SK-N-SH (cell line): Measurements from ENCODE around the gene INPP5B. TPM values are rescaled to one million over a fixed set of nuclear protein-coding genes. Genes with fewer than 3 reads are reported as not detected.

Experiments
- CTCF ChIA-PET: fragments of 300-600, 350-600 bp; formaldehyde crosslinking; extraction: SDS; loops from one replicate; lab custom pipeline; 2021; lab: Yijun Ruan, JAX
- POLR2A ChIA-PET: fragments of 350-600 bp; sonication (Branson Sonifier 250); formaldehyde crosslinking; extraction: SDS; loops from one replicate; lab custom pipeline; 2020; ENCODE audit warnings: antibody characterized with exemption, inconsistent platforms; lab: Yijun Ruan, JAX
- DNase-seq: peaks from one replicate; pipeline ENCODE4 v3.0.0; 2012
- H2AFZ ChIP-seq: fragments of 200-600 bp; sonication (generic); 2 replicates; pipeline ENCODE4 v1.8.1; 2016; ENCODE audit warnings: antibody characterized with exemption, mild to moderate bottlenecking, low read depth
- H3F3A ChIP-seq: fragments of 200-600 bp; sonication (generic); replicated peaks from 2 replicates; pipeline ENCODE3; 2016; ENCODE audit warnings: antibody characterized with exemption, mild to moderate bottlenecking; ENCODE audit not compliant: insufficient read depth
- H3K27ac ChIP-seq, 2 experiments: fragments of 200-500 bp in 1 of 2; fragments of 200-600 bp in 1 of 2; sonication (Bioruptor generic) in 1 of 2; sonication (generic), shearing (Covaris generic) in 1 of 2; 2 replicates each; pipeline versions ENCODE4 v1.5.1 to v1.6.1; 2014 to 2016; ENCODE audit warnings: low read depth in 2 of 2, inconsistent platforms in 1 of 2, low read length in 1 of 2, mild to moderate bottlenecking in 1 of 2, mixed read lengths in 1 of 2
- H3K27me3 ChIP-seq: fragments of 200-600 bp; sonication (generic), shearing (Covaris generic); 2 replicates; pipeline ENCODE4 v1.6.1; 2016; ENCODE audit warnings: mixed run types; ENCODE audit not compliant: insufficient read depth
- H3K36me3 ChIP-seq, 2 experiments: fragments of 200-500 bp in 1 of 2; fragments of 200-600 bp in 1 of 2; sonication (Bioruptor generic) in 1 of 2; sonication (generic) in 1 of 2; replicated peaks in 1 of 2; 2 replicates each; pipeline versions ENCODE3 to v1.5.1; 2014 to 2016; ENCODE audit warnings: low read length in 1 of 2, mild to moderate bottlenecking in 1 of 2; ENCODE audit not compliant: insufficient read depth in 2 of 2, control insufficient read depth in 1 of 2
- H3K4me1 ChIP-seq, 2 experiments: fragments of 200-500 bp in 1 of 2; fragments of 200-600 bp in 1 of 2; sonication (Bioruptor generic) in 1 of 2; sonication (generic), shearing (Covaris generic) in 1 of 2; 2 replicates each; pipeline versions ENCODE4 v1.5.1 to v1.6.1; 2014 to 2016; ENCODE audit warnings: low read depth in 1 of 2, low read length in 1 of 2, mixed run types in 1 of 2; ENCODE audit not compliant: insufficient read depth in 2 of 2, control insufficient read depth in 1 of 2
- H3K4me2 ChIP-seq: fragments of 200-600 bp; sonication (generic), shearing (Covaris generic); 2 replicates; pipeline ENCODE4 v1.6.1; 2017; ENCODE audit warnings: mixed run types
- H3K4me3 ChIP-seq, 2 experiments: fragments of 200-500 bp in 1 of 2; fragments of 200-600 bp in 1 of 2; sonication (Bioruptor generic) in 1 of 2; sonication (generic), shearing (Covaris generic) in 1 of 2; 2 replicates each; pipeline versions ENCODE4 v1.5.1 to v1.8.1; 2014 to 2016; ENCODE audit warnings: low read depth in 2 of 2, inconsistent platforms in 1 of 2, low read length in 1 of 2, mild to moderate bottlenecking in 1 of 2, mixed read lengths in 1 of 2, moderate library complexity in 1 of 2
- H3K79me2 ChIP-seq: fragments of 200-600 bp; sonication (generic); 2 replicates; pipeline ENCODE4 v1.8.1; 2017; ENCODE audit warnings: mild to moderate bottlenecking; ENCODE audit not compliant: insufficient read depth
- H3K9ac ChIP-seq: fragments of 200-600 bp; sonication (generic); 2 replicates; pipeline ENCODE4 v1.6.1; 2017; ENCODE audit warnings: mixed run types
- H3K9me2 ChIP-seq: fragments of 200-600 bp; sonication (generic); 2 replicates; pipeline ENCODE4 v1.6.1; 2017; ENCODE audit warnings: mixed run types
- H3K9me3 ChIP-seq: fragments of 200-600 bp; sonication (generic); 2 replicates; pipeline ENCODE4 v1.6.1; 2017; ENCODE audit warnings: mixed run types, mild to moderate bottlenecking, moderate library complexity
- H4K20me1 ChIP-seq: fragments of 200-600 bp; sonication (generic); 2 replicates; pipeline ENCODE4 v1.6.1; 2017; ENCODE audit warnings: mild to moderate bottlenecking, mixed run types; ENCODE audit not compliant: insufficient read depth
- EZH2phosphoT487 ChIP-seq: fragments of 200-600 bp; sonication (generic); IDR thresholded peaks from 2 replicates; pipeline ENCODE4 v1.6.1; 2017; ENCODE audit warnings: low read depth, mixed run types, mild to moderate bottlenecking, antibody characterized with exemption, moderate library complexity, borderline replicate concordance
- GABPA ChIP-seq: IDR thresholded peaks from 2 replicates; pipeline ENCODE4 v1.4.0; 2012; ENCODE audit warnings: low read depth, mild to moderate bottlenecking
- GATA2 ChIP-seq: sonication (generic); formaldehyde crosslinking; IDR thresholded peaks from 2 replicates; pipeline ENCODE4 v1.5.0; 2020; ENCODE audit warnings: mild to moderate bottlenecking, missing genetic modification reagents
- RAD21 ChIP-seq: IDR thresholded peaks from 2 replicates; pipeline ENCODE4 v1.6.1; 2012; ENCODE audit warnings: mild to moderate bottlenecking, low read length
- SMC3 ChIP-seq: IDR thresholded peaks from 2 replicates; pipeline ENCODE4 v1.6.1; 2012; ENCODE audit warnings: low read depth, low read length, improper control_type of control experiment
- TCF12 ChIP-seq: IDR thresholded peaks from 2 replicates; pipeline ENCODE4 v1.4.0; 2012
- TEAD4 ChIP-seq: IDR thresholded peaks from 2 replicates; pipeline ENCODE4 v1.4.0; 2012; ENCODE audit warnings: mild to moderate bottlenecking, borderline replicate concordance; ENCODE audit not compliant: insufficient read depth
- YY1 ChIP-seq: IDR thresholded peaks from 2 replicates; pipeline ENCODE4 v1.4.0; 2012; ENCODE audit warnings: low read depth, mild to moderate bottlenecking
- WGBS: methylation state at CpG from one replicate; pipeline ENCODE4 v1.1.6; 2017; ENCODE audit warnings: low lambda C conversion rate; 5-methylcytosine and 5-hydroxymethylcytosine counted together
- polyA plus RNA-seq, 3 experiments: library from polyadenylated mRNA; depleted of rRNA; stranded (reverse); fragments of >200 nt; gene quantifications; 2 replicates each; pipeline ENCODE4 v1.2.3, GENCODE V29; 2012
- TF ChIP-seq, protein P1 (sequence below): IDR thresholded peaks from 2 replicates; pipeline ENCODE4 v1.6.1; 2012; ENCODE audit warnings: mild to moderate bottlenecking, low read depth, low read length, moderate library complexity
- TF ChIP-seq, protein P2 (sequence below): fragments of 200-600 bp; sonication (generic); IDR thresholded peaks from 2 replicates; pipeline ENCODE4 v1.6.1; 2017; ENCODE audit warnings: antibody characterized with exemption, mild to moderate bottlenecking, moderate library complexity
- TF ChIP-seq, protein P3 (sequence below): fragments of 150-350 bp; IDR thresholded peaks from 2 replicates; pipeline ENCODE4 v1.6.1; 2016; ENCODE audit warnings: mild to moderate bottlenecking, low read depth, low read length
- TF ChIP-seq, protein P4 (sequence below): fragments of 150-350 bp; IDR thresholded peaks from 2 replicates; pipeline ENCODE4 v1.6.1; 2017; ENCODE audit warnings: antibody characterized with exemption, low read length, low read depth, borderline replicate concordance

Gene INPP5B
- polyA plus RNA-seq, 1 of the 3 experiments (the other 2 are of a cell fraction) = 10.5 TPM

DNA sequence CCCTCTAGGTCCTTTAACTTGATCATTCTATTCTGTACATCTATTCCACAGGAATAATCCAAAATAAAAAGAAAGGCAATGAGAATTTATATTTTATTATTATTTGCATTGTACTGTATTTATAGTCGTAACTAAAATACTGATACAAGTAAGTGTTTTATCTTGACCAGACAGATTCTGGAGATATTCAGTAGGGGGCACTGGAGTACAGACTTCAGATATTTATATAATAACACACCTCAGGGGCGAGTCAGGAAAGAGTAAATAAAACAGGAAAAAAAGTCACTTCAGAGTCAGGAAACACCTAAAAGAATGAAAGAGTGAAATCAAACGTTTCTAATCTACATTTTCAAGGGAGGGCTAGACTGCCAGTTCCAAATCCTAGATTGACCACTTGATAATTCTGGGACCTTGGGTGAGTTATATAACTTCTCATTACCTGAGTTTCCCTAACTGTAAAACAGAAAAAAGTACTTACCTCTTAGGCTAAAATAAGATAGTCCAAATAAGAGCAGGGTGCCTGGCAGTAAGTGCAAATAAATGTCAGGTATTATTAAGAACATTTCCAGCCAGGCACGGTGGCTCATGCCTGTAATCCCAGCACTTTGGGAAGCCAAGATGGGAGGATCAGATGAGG is 56.4 kb downstream of the INPP5B start:
- no peak overlapping the region for H3K9ac ChIP-seq
- H3K4me2 ChIP-seq = no peak overlapping the region
- H3F3A ChIP-seq = peaks cover 12% of the 10 kb centered on the region
- H3K4me1 ChIP-seq = no peaks in the 10 kb centered on the region
- TF ChIP-seq TCF12 (no peak), GATA2 (CRISPR knock-in tag) (no peak), TEAD4 (no peak), SMC3 (peak; percentile 22; the same call in 1 of the 2 replicates), EZH2phosphoT487 (no peak), RAD21 (peak; percentile 66), YY1 (no peak), GABPA (no peak)
- TF ChIP-seq, protein P1, sequence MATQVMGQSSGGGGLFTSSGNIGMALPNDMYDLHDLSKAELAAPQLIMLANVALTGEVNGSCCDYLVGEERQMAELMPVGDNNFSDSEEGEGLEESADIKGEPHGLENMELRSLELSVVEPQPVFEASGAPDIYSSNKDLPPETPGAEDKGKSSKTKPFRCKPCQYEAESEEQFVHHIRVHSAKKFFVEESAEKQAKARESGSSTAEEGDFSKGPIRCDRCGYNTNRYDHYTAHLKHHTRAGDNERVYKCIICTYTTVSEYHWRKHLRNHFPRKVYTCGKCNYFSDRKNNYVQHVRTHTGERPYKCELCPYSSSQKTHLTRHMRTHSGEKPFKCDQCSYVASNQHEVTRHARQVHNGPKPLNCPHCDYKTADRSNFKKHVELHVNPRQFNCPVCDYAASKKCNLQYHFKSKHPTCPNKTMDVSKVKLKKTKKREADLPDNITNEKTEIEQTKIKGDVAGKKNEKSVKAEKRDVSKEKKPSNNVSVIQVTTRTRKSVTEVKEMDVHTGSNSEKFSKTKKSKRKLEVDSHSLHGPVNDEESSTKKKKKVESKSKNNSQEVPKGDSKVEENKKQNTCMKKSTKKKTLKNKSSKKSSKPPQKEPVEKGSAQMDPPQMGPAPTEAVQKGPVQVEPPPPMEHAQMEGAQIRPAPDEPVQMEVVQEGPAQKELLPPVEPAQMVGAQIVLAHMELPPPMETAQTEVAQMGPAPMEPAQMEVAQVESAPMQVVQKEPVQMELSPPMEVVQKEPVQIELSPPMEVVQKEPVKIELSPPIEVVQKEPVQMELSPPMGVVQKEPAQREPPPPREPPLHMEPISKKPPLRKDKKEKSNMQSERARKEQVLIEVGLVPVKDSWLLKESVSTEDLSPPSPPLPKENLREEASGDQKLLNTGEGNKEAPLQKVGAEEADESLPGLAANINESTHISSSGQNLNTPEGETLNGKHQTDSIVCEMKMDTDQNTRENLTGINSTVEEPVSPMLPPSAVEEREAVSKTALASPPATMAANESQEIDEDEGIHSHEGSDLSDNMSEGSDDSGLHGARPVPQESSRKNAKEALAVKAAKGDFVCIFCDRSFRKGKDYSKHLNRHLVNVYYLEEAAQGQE = no peak
- TF ChIP-seq, protein P2, sequence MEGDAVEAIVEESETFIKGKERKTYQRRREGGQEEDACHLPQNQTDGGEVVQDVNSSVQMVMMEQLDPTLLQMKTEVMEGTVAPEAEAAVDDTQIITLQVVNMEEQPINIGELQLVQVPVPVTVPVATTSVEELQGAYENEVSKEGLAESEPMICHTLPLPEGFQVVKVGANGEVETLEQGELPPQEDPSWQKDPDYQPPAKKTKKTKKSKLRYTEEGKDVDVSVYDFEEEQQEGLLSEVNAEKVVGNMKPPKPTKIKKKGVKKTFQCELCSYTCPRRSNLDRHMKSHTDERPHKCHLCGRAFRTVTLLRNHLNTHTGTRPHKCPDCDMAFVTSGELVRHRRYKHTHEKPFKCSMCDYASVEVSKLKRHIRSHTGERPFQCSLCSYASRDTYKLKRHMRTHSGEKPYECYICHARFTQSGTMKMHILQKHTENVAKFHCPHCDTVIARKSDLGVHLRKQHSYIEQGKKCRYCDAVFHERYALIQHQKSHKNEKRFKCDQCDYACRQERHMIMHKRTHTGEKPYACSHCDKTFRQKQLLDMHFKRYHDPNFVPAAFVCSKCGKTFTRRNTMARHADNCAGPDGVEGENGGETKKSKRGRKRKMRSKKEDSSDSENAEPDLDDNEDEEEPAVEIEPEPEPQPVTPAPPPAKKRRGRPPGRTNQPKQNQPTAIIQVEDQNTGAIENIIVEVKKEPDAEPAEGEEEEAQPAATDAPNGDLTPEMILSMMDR = peak; percentile 70
- TF ChIP-seq, protein P3, sequence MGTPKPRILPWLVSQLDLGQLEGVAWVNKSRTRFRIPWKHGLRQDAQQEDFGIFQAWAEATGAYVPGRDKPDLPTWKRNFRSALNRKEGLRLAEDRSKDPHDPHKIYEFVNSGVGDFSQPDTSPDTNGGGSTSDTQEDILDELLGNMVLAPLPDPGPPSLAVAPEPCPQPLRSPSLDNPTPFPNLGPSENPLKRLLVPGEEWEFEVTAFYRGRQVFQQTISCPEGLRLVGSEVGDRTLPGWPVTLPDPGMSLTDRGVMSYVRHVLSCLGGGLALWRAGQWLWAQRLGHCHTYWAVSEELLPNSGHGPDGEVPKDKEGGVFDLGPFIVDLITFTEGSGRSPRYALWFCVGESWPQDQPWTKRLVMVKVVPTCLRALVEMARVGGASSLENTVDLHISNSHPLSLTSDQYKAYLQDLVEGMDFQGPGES = no peak
- TF ChIP-seq, protein P4, sequence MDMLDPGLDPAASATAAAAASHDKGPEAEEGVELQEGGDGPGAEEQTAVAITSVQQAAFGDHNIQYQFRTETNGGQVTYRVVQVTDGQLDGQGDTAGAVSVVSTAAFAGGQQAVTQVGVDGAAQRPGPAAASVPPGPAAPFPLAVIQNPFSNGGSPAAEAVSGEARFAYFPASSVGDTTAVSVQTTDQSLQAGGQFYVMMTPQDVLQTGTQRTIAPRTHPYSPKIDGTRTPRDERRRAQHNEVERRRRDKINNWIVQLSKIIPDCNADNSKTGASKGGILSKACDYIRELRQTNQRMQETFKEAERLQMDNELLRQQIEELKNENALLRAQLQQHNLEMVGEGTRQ = no peak
- no peak overlapping the region for H3K27ac ChIP-seq
- POLR2A ChIA-PET = no interaction called here
- no peak overlapping the region for H2AFZ ChIP-seq
- no peaks in the 10 kb centered on the region for H3K9me3 ChIP-seq
- H3K79me2 ChIP-seq = no peaks in the 10 kb centered on the region
- H3K9me2 ChIP-seq = no peaks in the 10 kb centered on the region
- WGBS = 56% methylated on average over 4 of the region's 4 CpGs
- DNase-seq = peak; percentile 56
- CTCF ChIA-PET = interaction anchor here (1.1 kb wide), 1 partner anchor 10 kb away, joined by 4 read pairs; no protein-coding TSS in a partner anchor
- H3K4me3 ChIP-seq = no peak overlapping the region
- H4K20me1 ChIP-seq = no peaks in the 10 kb centered on the region
- peaks cover 38 to 48% of the 10 kb centered on the region in 2 experiments for H3K36me3 ChIP-seq
- H3K27me3 ChIP-seq = no peaks in the 10 kb centered on the region
